H1 (cell line): ENCODE measurements around the gene NRDE2. TPM values are rescaled to one million over a fixed set of nuclear protein-coding genes. Genes with fewer than 3 reads are reported as not detected.

Experiments used
- CTCF ChIA-PET: fragments of 300-600 bp; sonication (Branson Sonifier 250); formaldehyde crosslinking; loops from one replicate; lab custom pipeline; 2021; ENCODE audit not compliant: partially characterized antibody; lab: Charles Lee
- POLR2A ChIA-PET: fragments of 300-600 bp; sonication (Branson Sonifier 250); formaldehyde crosslinking; loops from one replicate; lab custom pipeline; 2021; ENCODE audit warnings: inconsistent platforms; ENCODE audit not compliant: partially characterized antibody; lab: Charles Lee
- DNase-seq, 2 experiments: peaks; one replicate each; pipeline versions ENCODE4 v3.0.0 to v3.0.0-alpha.2; 2010 to 2022; ENCODE audit warnings: low spot score in 2 of 2, low read depth in 1 of 2, mixed read lengths in 1 of 2
- FAIRE-seq: peaks from 2 replicates; lab custom pipeline; 2011; peaks lifted over from hg19 to GRCh38; lab: Jason Lieb, UNC
- H2AFZ ChIP-seq: 2 replicates; pipeline ENCODE4 v1.8.1; 2012; ENCODE audit warnings: low read length, inconsistent platforms
- H2AK5ac ChIP-seq: 2 replicates; pipeline ENCODE4 v1.6.1; 2013; ENCODE audit warnings: low read depth, low read length
- H2BK120ac ChIP-seq: replicated peaks from 2 replicates; pipeline ENCODE3; 2013; ENCODE audit warnings: low read depth, low read length, inconsistent platforms
- H2BK12ac ChIP-seq: 2 replicates; pipeline ENCODE4 v1.6.1; 2013; ENCODE audit warnings: low read depth, low read length
- H2BK15ac ChIP-seq: 2 replicates; pipeline ENCODE4 v1.6.1; 2013; ENCODE audit warnings: low read length
- H2BK20ac ChIP-seq: 2 replicates; pipeline ENCODE4 v1.6.1; 2013; ENCODE audit warnings: low read length
- H2BK5ac ChIP-seq: 2 replicates; pipeline ENCODE4 v1.6.1; 2013; ENCODE audit warnings: low read depth, low read length
- H3K14ac ChIP-seq: 2 replicates; pipeline ENCODE4 v1.6.1; 2013; ENCODE audit warnings: inconsistent platforms; ENCODE audit not compliant: insufficient read length
- H3K18ac ChIP-seq: 2 replicates; pipeline ENCODE4 v1.6.1; 2013; ENCODE audit warnings: low read length; ENCODE audit errors: extremely low read depth
- H3K23ac ChIP-seq: 2 replicates; pipeline ENCODE4 v1.6.1; 2013; ENCODE audit warnings: inconsistent platforms; ENCODE audit not compliant: insufficient read length
- H3K23me2 ChIP-seq: 2 replicates; pipeline ENCODE4 v1.6.1; 2013; ENCODE audit warnings: low read depth, low read length
- H3K27ac ChIP-seq: 2 replicates; pipeline ENCODE4 v1.6.1; 2011; ENCODE audit warnings: low read depth, low read length, inconsistent platforms
- H3K27me3 ChIP-seq, 4 experiments: replicated peaks in 1 of 4; 1 replicate in 1 of 4; 2 replicates in 3 of 4; pipeline versions ENCODE4 v1.6.1 to v1.8.1; 2011 to 2013; ENCODE audit warnings: low read length in 3 of 4, mild to moderate bottlenecking in 3 of 4, inconsistent platforms in 2 of 4, mixed read lengths in 2 of 4, moderate library complexity in 1 of 4; ENCODE audit not compliant: control insufficient read depth in 3 of 4, insufficient read depth in 3 of 4; ENCODE audit errors: extremely low read depth in 1 of 4
- H3K36me3 ChIP-seq, 4 experiments: 2 replicates each; pipeline versions ENCODE4 v1.6.1 to v1.8.1; 2011 to 2013; ENCODE audit warnings: mild to moderate bottlenecking in 4 of 4, low read length in 3 of 4, moderate library complexity in 2 of 4, control low read depth in 1 of 4, inconsistent platforms in 1 of 4; ENCODE audit not compliant: insufficient read depth in 4 of 4, control insufficient read depth in 2 of 4
- H3K4ac ChIP-seq: replicated peaks from 2 replicates; pipeline ENCODE3; 2013; ENCODE audit warnings: low read length, low read depth, mixed read lengths, inconsistent platforms; ENCODE audit not compliant: insufficient read length
- H3K4me1 ChIP-seq, 4 experiments: replicated peaks in 1 of 4; 1 replicate in 1 of 4; 2 replicates in 3 of 4; pipeline versions ENCODE4 v1.6.1 to v1.8.1; 2011 to 2013; ENCODE audit warnings: low read length in 3 of 4, inconsistent platforms in 2 of 4, mixed read lengths in 1 of 4; ENCODE audit not compliant: insufficient read depth in 4 of 4, control insufficient read depth in 3 of 4
- H3K4me2 ChIP-seq, 2 experiments: 2 replicates each; pipeline versions ENCODE4 v1.6.1 to v1.8.1; 2011 to 2013; ENCODE audit warnings: low read depth in 2 of 2, low read length in 2 of 2, control low read depth in 1 of 2, inconsistent platforms in 1 of 2, mild to moderate bottlenecking in 1 of 2; ENCODE audit not compliant: insufficient read depth in 1 of 2
- H3K4me3 ChIP-seq, 4 experiments: fragments of 200-600, 300-600 bp in 1 of 4; sonication (generic), shearing (Covaris generic), sonication (Bioruptor Twin) in 1 of 4; 2 replicates each; pipeline versions ENCODE4 v1.5.1 to v1.8.1; 2011 to 2016; ENCODE audit warnings: low read length in 4 of 4, low read depth in 3 of 4, control low read depth in 2 of 4, inconsistent platforms in 2 of 4, mild to moderate bottlenecking in 2 of 4, mixed read lengths in 1 of 4, moderate library complexity in 1 of 4; ENCODE audit not compliant: insufficient read depth in 2 of 4; ENCODE audit errors: extremely low read depth in 1 of 4
- H3K56ac ChIP-seq: replicated peaks from 2 replicates; pipeline ENCODE3; 2013; ENCODE audit warnings: low read depth, mild to moderate bottlenecking, mixed read lengths, low read length, inconsistent platforms; ENCODE audit not compliant: insufficient read length
- H3K79me1 ChIP-seq: 2 replicates; pipeline ENCODE4 v1.6.1; 2013; ENCODE audit warnings: low read depth, low read length, control low read depth
- H3K79me2 ChIP-seq, 2 experiments: 2 replicates each; pipeline versions ENCODE4 v1.6.1 to v1.8.1; 2012 to 2013; ENCODE audit warnings: low read length in 2 of 2, mild to moderate bottlenecking in 2 of 2, inconsistent platforms in 1 of 2; ENCODE audit not compliant: insufficient read depth in 2 of 2, control insufficient read depth in 1 of 2
- H3K9ac ChIP-seq, 4 experiments: replicated peaks in 1 of 4; 1 replicate in 1 of 4; 2 replicates in 3 of 4; pipeline versions ENCODE4 v1.6.1 to v1.8.1; 2011 to 2013; ENCODE audit warnings: low read depth in 3 of 4, low read length in 3 of 4, control low read depth in 2 of 4, mild to moderate bottlenecking in 2 of 4, moderate library complexity in 2 of 4, inconsistent platforms in 1 of 4; ENCODE audit errors: extremely low read depth in 1 of 4
- H3K9me3 ChIP-seq, 2 experiments: 2 replicates each; pipeline versions ENCODE4 v1.6.1 to v1.8.1; 2012 to 2013; ENCODE audit warnings: mild to moderate bottlenecking in 2 of 2, moderate library complexity in 2 of 2, control low read depth in 1 of 2, inconsistent platforms in 1 of 2, low read depth in 1 of 2, low read length in 1 of 2, mixed read lengths in 1 of 2; ENCODE audit not compliant: insufficient read depth in 2 of 2
- H4K20me1 ChIP-seq, 2 experiments: replicated peaks in 1 of 2; 2 replicates each; pipeline versions ENCODE3 to v1.8.1; 2011 to 2013; ENCODE audit warnings: inconsistent platforms in 2 of 2, low read length in 2 of 2, mild to moderate bottlenecking in 1 of 2; ENCODE audit not compliant: insufficient read depth in 2 of 2, control insufficient read depth in 1 of 2
- H4K5ac ChIP-seq: 2 replicates; pipeline ENCODE4 v1.6.1; 2013; ENCODE audit warnings: low read length, low read depth, mixed read lengths, inconsistent platforms; ENCODE audit not compliant: insufficient read length
- H4K8ac ChIP-seq: 2 replicates; pipeline ENCODE4 v1.8.0; 2013; ENCODE audit warnings: mild to moderate bottlenecking, moderate library complexity, low read length, inconsistent platforms; ENCODE audit not compliant: insufficient read depth; ENCODE audit errors: extremely low read depth
- H4K91ac ChIP-seq: replicated peaks from 2 replicates; pipeline ENCODE3; 2013; ENCODE audit warnings: low read length, mixed read lengths, inconsistent platforms; ENCODE audit not compliant: insufficient read length
- EZH2 ChIP-seq: fragments of 200-600 bp; sonication (generic); IDR thresholded peaks from 2 replicates; pipeline ENCODE4 v1.7.1; 2012; ENCODE audit warnings: low read depth, mild to moderate bottlenecking, moderate library complexity, low read length, inconsistent platforms; ENCODE audit not compliant: severe bottlenecking
- KDM4A ChIP-seq: IDR thresholded peaks from one replicate; pipeline ENCODE4 v1.7.1; 2012; ENCODE audit warnings: low read depth, mild to moderate bottlenecking, moderate library complexity, low read length, inconsistent platforms; ENCODE audit not compliant: severe bottlenecking
- SAP30 ChIP-seq: fragments of 300-600 bp; sonication (generic); IDR thresholded peaks from 2 replicates; pipeline ENCODE4 v1.7.1; 2012; ENCODE audit warnings: low read length, moderate library complexity, mild to moderate bottlenecking, inconsistent platforms; ENCODE audit not compliant: insufficient read depth, insufficient replicate concordance
- SIRT6 ChIP-seq: IDR thresholded peaks from one replicate; pipeline ENCODE4 v1.7.1; 2012; ENCODE audit warnings: low read length, inconsistent platforms
- SP1 ChIP-seq: IDR thresholded peaks from 2 replicates; pipeline ENCODE4 v1.6.1; 2011; ENCODE audit warnings: low read depth, low read length
- TAF1 ChIP-seq: IDR thresholded peaks from 2 replicates; pipeline ENCODE4 v1.6.1; 2011; ENCODE audit warnings: mild to moderate bottlenecking, low read depth, low read length
- TEAD4 ChIP-seq: IDR thresholded peaks from 2 replicates; pipeline ENCODE4 v1.6.1; 2012; ENCODE audit warnings: low read depth, low read length, inconsistent platforms, mixed read lengths
- WGBS, 2 experiments: shearing (Covaris generic) in 1 of 2; methylation state at CpG; one replicate each; pipeline versions ENCODE4 v1.1.6 to v1.1.7; 2013 to 2015; ENCODE audit warnings: low lambda C conversion rate in 2 of 2, mixed read lengths in 2 of 2, inconsistent platforms in 1 of 2, low coverage in 1 of 2, missing lambda C conversion rate in 1 of 2; ENCODE audit not compliant: insufficient replicate concordance in 2 of 2, insufficient coverage in 1 of 2, insufficient read length in 1 of 2; ENCODE audit errors: extremely low coverage in 1 of 2, missing lambda C conversion rate in 1 of 2; 5-methylcytosine and 5-hydroxymethylcytosine counted together
- polyA plus RNA-seq, 7 experiments: library from polyadenylated mRNA; depleted of rRNA in 3 of 7; stranded (reverse) in 5 of 7; unstranded in 2 of 7; fragments of >200 nt in 5 of 7; fragments of 200-250 nt in 2 of 7; gene quantifications; 1 replicate in 5 of 7; 2 replicates in 1 of 7; 4 replicates in 1 of 7; pipeline versions ENCODE4 v1.2.1 to v1.2.3, GENCODE V29; 2011 to 2013; ENCODE audit warnings: missing spikeins in 2 of 7, mixed read lengths in 2 of 7
- total RNA-seq: library from RNA; stranded (reverse); fragmentation: NEBNext Ultra II Directional; extraction: Animal tissue kit (Norgen Biotek cat#: 25700); gene quantifications from 2 replicates; pipeline ENCODE4 v1.2.1, GENCODE V29; 2021

Gene NRDE2
- total and polyA plus RNA-seq, 2 of the 8 experiments (the other 6 are each of a cell fraction or from before 2014, with no cell fraction given): 4.9 to 12.1 TPM

- ChIA-PET CTCF (interaction anchor here (1.2 kb wide), 1 partner anchor 18 kb away, joined by 3 read pairs; no protein-coding TSS in a partner anchor), POLR2A (no interaction called here)
- Histone ChIP-seq H3K56ac (no peak overlapping the region), H3K79me1 (peaks cover 3% of the 10 kb centered on the region; the same call in 1 of the 2 replicates), H3K4me2 (no peak overlapping the region), H2BK12ac (no peak overlapping the region), H3K23me2 (peaks cover 3% of the 10 kb centered on the region; the same call in 1 of the 2 replicates), H4K5ac (no peak overlapping the region), H4K8ac (no peak overlapping the region), H3K18ac (no peak overlapping the region), H3K4me1 (peaks cover 0 to 3% (median 0%) of the 10 kb centered on the region in 4 experiments; a peak in 1 of 7 replicates), H3K4ac (no peak overlapping the region), H2AFZ (no peak overlapping the region), H2BK15ac (no peak overlapping the region), H2BK120ac (no peak overlapping the region), H2AK5ac (no peak overlapping the region), H3K4me3 (no peak overlapping the region), H2BK20ac (no peak overlapping the region), H4K20me1 (peaks cover 4 to 6% of the 10 kb centered on the region in 2 experiments), H4K91ac (no peak overlapping the region), H3K79me2 (peaks cover 6 to 32% of the 10 kb centered on the region in 2 experiments), H2BK5ac (no peak overlapping the region), H3K36me3 (no peaks in the 10 kb centered on the region), H3K27ac (no peak overlapping the region), H3K9me3 (no peaks in the 10 kb centered on the region; a peak in 1 of 4 replicates), H3K27me3 (peaks cover 0 to 6% (median 3%) of the 10 kb centered on the region in 4 experiments; a peak in 4 of 7 replicates), H3K23ac (no peak overlapping the region), H3K9ac (no peak overlapping the region), H3K14ac (no peak overlapping the region)
- DNase-seq (no peak), FAIRE-seq (no peak)
- TF ChIP-seq EZH2 (no peak), SP1 (no peak), KDM4A (no peak), SIRT6 (no peak), TEAD4 (no peak), TAF1 (no peak), SAP30 (no peak)
- WGBS, 2 experiments: 86% methylated on average over 5 of the region's 8 CpGs; no CpG with 5 or more reads in 1 of the 2 experiments
Measured at GRCh38 chr14:90253826-90254225, 77.9 kb downstream of the NRDE2 start.
